ENCODE data around the gene SAMM50. TPM values are rescaled to one million over a fixed set of nuclear protein-coding genes. Genes with fewer than 3 reads are reported as not detected.

The SAMM50 gene
- total and polyA plus RNA-seq, 2 experiments from 2014 or later: 58.6 to 60.3 TPM

DNA sequence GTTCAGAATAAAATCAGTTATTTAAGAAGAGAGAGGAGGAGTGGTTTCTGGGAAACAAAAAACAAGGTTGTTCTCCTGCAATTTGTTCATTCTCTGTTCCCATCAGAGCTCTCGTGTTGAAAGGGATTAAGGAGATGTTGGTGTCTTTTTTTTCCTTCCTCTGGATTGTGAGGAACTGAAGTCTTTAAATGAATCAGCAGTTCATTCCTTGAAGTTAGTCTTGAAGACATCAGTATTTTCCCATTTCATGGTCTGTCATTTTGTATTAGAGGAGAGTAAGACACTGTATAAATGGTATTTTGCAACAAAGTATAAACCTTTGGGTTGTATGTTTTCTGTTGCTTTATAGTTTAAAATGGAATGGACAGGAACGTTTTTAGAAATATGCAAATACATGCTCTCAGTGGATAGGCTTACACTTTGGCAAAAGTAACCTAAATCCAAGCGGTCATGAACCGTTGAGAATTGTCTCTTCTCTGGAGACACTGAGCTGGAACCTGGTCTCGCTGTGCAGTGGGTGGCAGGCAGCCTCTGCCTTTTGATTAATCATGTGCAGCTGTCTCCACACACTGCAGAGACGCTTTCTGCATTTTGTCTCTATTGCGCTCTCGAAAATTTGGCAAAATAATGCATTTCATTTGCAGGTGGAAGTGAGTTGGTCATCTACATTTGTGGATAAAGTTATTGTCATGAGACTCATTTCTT is 33.0 kb downstream of the SAMM50 start:
- ATAC-seq (no peak), DNase-seq (ENCODE audit: low spot score) (no peak)
- H3K27ac ChIP-seq (ENCODE audit: low read depth): no peak overlapping the region
- Mint-ChIP-seq H3K27me3 (ENCODE audit: insufficient read depth, low read depth, poor library complexity) (peaks cover 6% of the 10 kb centered on the region), H3K36me3 (ENCODE audit: low read depth) (peaks cover 70% of the 10 kb centered on the region), H3K4me3 (no peak overlapping the region), H3K27ac (no peak overlapping the region), H3K4me1 (peaks cover under 1% of the 10 kb centered on the region; the same call in 2 of the 3 replicates), H3K9me3 (no peaks in the 10 kb centered on the region)
- H3K9me2 ChIP-seq (ENCODE audit: insufficient read depth): no peaks in the 10 kb centered on the region
- peaks cover 5% of the 10 kb centered on the region; the same call in 1 of the 2 replicates for H3K36me3 ChIP-seq (ENCODE audit: insufficient read depth)
- no peaks in the 10 kb centered on the region for H3K27me3 ChIP-seq (ENCODE audit: insufficient read depth)
- H3F3A ChIP-seq (replicated peaks; ENCODE audit: low read depth): 0 out of 2 replicates have a peak, but pooled peaks cover 4% of the 10 kb centered on the region
- TF ChIP-seq STAT1 (IDR thresholded peaks at IDR 0.05; ENCODE audit: unreplicated experiment): no peak
- no peak for TF ChIP-seq REST (IDR thresholded peaks at IDR 0.05; ENCODE audit: unreplicated experiment)
- no peak for TF ChIP-seq ZNF331 (CRISPR knock-in tag; IDR thresholded peaks at IDR 0.05; ENCODE audit: low read depth)
- no peak for TF ChIP-seq NANOG (IDR thresholded peaks at IDR 0.05; ENCODE audit: borderline replicate concordance)
- no peak for TF ChIP-seq CTCF (conservative IDR thresholded peaks at IDR 0.05; ENCODE audit: low read depth in 2 of 2)
- no peak for TF ChIP-seq JUNB (IDR thresholded peaks at IDR 0.05; ENCODE audit: unreplicated experiment)
- TF ChIP-seq, protein P1, sequence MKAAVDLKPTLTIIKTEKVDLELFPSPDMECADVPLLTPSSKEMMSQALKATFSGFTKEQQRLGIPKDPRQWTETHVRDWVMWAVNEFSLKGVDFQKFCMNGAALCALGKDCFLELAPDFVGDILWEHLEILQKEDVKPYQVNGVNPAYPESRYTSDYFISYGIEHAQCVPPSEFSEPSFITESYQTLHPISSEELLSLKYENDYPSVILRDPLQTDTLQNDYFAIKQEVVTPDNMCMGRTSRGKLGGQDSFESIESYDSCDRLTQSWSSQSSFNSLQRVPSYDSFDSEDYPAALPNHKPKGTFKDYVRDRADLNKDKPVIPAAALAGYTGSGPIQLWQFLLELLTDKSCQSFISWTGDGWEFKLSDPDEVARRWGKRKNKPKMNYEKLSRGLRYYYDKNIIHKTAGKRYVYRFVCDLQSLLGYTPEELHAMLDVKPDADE (IDR thresholded peaks at IDR 0.05): no peak
- no peak for TF ChIP-seq POLR2AphosphoS5 (IDR thresholded peaks at IDR 0.05; ENCODE audit: low read depth)
- no peak for TF ChIP-seq EZH2 (IDR thresholded peaks at IDR 0.05; ENCODE audit: low read depth, unreplicated experiment)
- TF ChIP-seq ZNF114 (CRISPR knock-in tag; IDR thresholded peaks at IDR 0.05): no peak
- no peak for TF ChIP-seq ZNF462 (CRISPR knock-in tag; IDR thresholded peaks at IDR 0.05)
- no peak for TF ChIP-seq EZH2phosphoT487 (IDR thresholded peaks at IDR 0.05; ENCODE audit: unreplicated experiment)
- no peak for TF ChIP-seq CREB1 (CRISPR knock-in tag; IDR thresholded peaks at IDR 0.05; ENCODE audit: low read depth)
- no peaks in the 10 kb centered on the region for H3K79me2 ChIP-seq (replicated peaks; ENCODE audit: insufficient read depth)
- no peaks in the 10 kb centered on the region; the same call in none of the 2 replicates for H4K20me1 ChIP-seq (replicated peaks; ENCODE audit: insufficient read depth)
- no peaks in the 10 kb centered on the region for H3K4me1 ChIP-seq (ENCODE audit: insufficient read depth)
- no peak overlapping the region for H2AFZ ChIP-seq
- H3K4me2 ChIP-seq: no peak overlapping the region
- H3K4me3 ChIP-seq: no peak overlapping the region
